ENCODE measurements around the gene PLA2G4E.

- TF ChIP-seq CTCF (optimal IDR thresholded peaks at IDR 0.05 in 1 of 3, IDR thresholded peaks at IDR 0.05 in 1 of 3, conservative IDR thresholded peaks at IDR 0.05 in 1 of 3; ENCODE audit: extremely low read depth in 1 of 3, insufficient read depth in 2 of 3, low read length in 3 of 3) (no peak), EZH2 (IDR thresholded peaks at IDR 0.05; ENCODE audit: low read length) (no peak)
These were observed 40.0 kb upstream of the PLA2G4E start for GRCh38 chr15:42060797-42061196.

Data from keratinocyte (primary cell).